Mesenchymal stem cell (in vitro differentiated cells and primary cell): ENCODE data around the gene ZDHHC13.

ENCODE experiments used
- DNase-seq: peaks from one replicate; pipeline ENCODE4 v3.0.0-alpha.2; 2013
- H2AFZ ChIP-seq: one replicate; pipeline ENCODE4 v1.6.1; 2013; ENCODE audit warnings: low read depth, mild to moderate bottlenecking, control low read depth, inconsistent platforms, low read length, moderate library complexity
- H2AK5ac ChIP-seq: 2 replicates; pipeline ENCODE4 v1.6.1; 2013; ENCODE audit warnings: low read length, moderate library complexity, mild to moderate bottlenecking, inconsistent platforms; ENCODE audit not compliant: severe bottlenecking
- H2BK120ac ChIP-seq: one replicate; pipeline ENCODE4 v1.6.1; 2013; ENCODE audit warnings: low read depth, mild to moderate bottlenecking, inconsistent platforms, low read length, moderate library complexity
- H2BK12ac ChIP-seq, 2 experiments: one replicate each; pipeline ENCODE4 v1.6.1; 2013; ENCODE audit warnings: inconsistent platforms in 2 of 2, low read length in 2 of 2, mild to moderate bottlenecking in 2 of 2, moderate library complexity in 2 of 2, control low read depth in 1 of 2
- H2BK15ac ChIP-seq: one replicate; pipeline ENCODE4 v1.6.1; 2013; ENCODE audit warnings: mild to moderate bottlenecking, low read depth, inconsistent platforms; ENCODE audit not compliant: poor library complexity, severe bottlenecking
- H2BK5ac ChIP-seq: 2 replicates; pipeline ENCODE4 v1.6.1; 2013; ENCODE audit warnings: low read depth, mild to moderate bottlenecking, low read length, control low read depth, inconsistent platforms; ENCODE audit not compliant: poor library complexity, severe bottlenecking
- H3K14ac ChIP-seq, 2 experiments: one replicate each; pipeline ENCODE4 v1.6.1; 2013; ENCODE audit warnings: inconsistent platforms in 2 of 2, low read length in 2 of 2, control low read depth in 1 of 2, mild to moderate bottlenecking in 1 of 2, moderate library complexity in 1 of 2
- H3K18ac ChIP-seq, 2 experiments: one replicate each; pipeline ENCODE4 v1.6.1; 2013; ENCODE audit warnings: inconsistent platforms in 2 of 2, low read length in 2 of 2, control low read depth in 1 of 2, low read depth in 1 of 2, mild to moderate bottlenecking in 1 of 2
- H3K23ac ChIP-seq, 2 experiments: one replicate each; pipeline ENCODE4 v1.6.1; 2013; ENCODE audit warnings: inconsistent platforms in 2 of 2, low read length in 2 of 2, mild to moderate bottlenecking in 2 of 2, moderate library complexity in 2 of 2, control low read depth in 1 of 2
- H3K27ac ChIP-seq: 2 replicates; pipeline ENCODE4 v1.5.1; 2013; ENCODE audit warnings: mild to moderate bottlenecking, moderate library complexity, low read length, control low read depth, inconsistent platforms; ENCODE audit not compliant: poor library complexity, severe bottlenecking
- H3K27me3 ChIP-seq, 2 experiments: 2 replicates each; pipeline versions ENCODE4 v1.6.1 to v1.7.0; 2013; ENCODE audit warnings: low read length in 2 of 2, mild to moderate bottlenecking in 2 of 2, moderate library complexity in 2 of 2, control low read depth in 1 of 2, inconsistent platforms in 1 of 2; ENCODE audit not compliant: control insufficient read depth in 1 of 2, insufficient read depth in 1 of 2
- H3K36me3 ChIP-seq, 2 experiments: 2 replicates each; pipeline versions ENCODE4 v1.6.1 to v1.7.0; 2013; ENCODE audit warnings: low read length in 2 of 2, control low read depth in 1 of 2, inconsistent platforms in 1 of 2, low read depth in 1 of 2, mild to moderate bottlenecking in 1 of 2; ENCODE audit not compliant: insufficient read depth in 2 of 2, control insufficient read depth in 1 of 2
- H3K4ac ChIP-seq, 2 experiments: one replicate each; pipeline ENCODE4 v1.6.1; 2013; ENCODE audit warnings: inconsistent platforms in 2 of 2, low read length in 2 of 2, mild to moderate bottlenecking in 2 of 2, moderate library complexity in 2 of 2, control low read depth in 1 of 2, low read depth in 1 of 2
- H3K4me1 ChIP-seq: 2 replicates; pipeline ENCODE4 v1.6.1; 2013; ENCODE audit warnings: low read depth, low read length, control low read depth; ENCODE audit not compliant: control insufficient read depth, insufficient read depth
- H3K4me2 ChIP-seq: 2 replicates; pipeline ENCODE4 v1.6.1; 2013; ENCODE audit warnings: low read length, mild to moderate bottlenecking, inconsistent platforms; ENCODE audit not compliant: poor library complexity, severe bottlenecking
- H3K4me3 ChIP-seq, 2 experiments: 2 replicates each; pipeline versions ENCODE4 v1.5.1 to v1.7.0; 2013; ENCODE audit warnings: low read length in 2 of 2, mild to moderate bottlenecking in 2 of 2, control low read depth in 1 of 2, low read depth in 1 of 2; ENCODE audit not compliant: insufficient read depth in 1 of 2
- H3K79me1 ChIP-seq: replicated peaks from 2 replicates; pipeline ENCODE4 v1.6.1; 2013; ENCODE audit warnings: mild to moderate bottlenecking, control low read depth, low read length, inconsistent platforms; ENCODE audit not compliant: poor library complexity, severe bottlenecking
- H3K9ac ChIP-seq: 2 replicates; pipeline ENCODE4 v1.7.0; 2013; ENCODE audit warnings: mild to moderate bottlenecking, low read length, moderate library complexity
- H3K9me3 ChIP-seq: 2 replicates; pipeline ENCODE4 v1.7.0; 2013; ENCODE audit warnings: mild to moderate bottlenecking, low read length; ENCODE audit not compliant: control insufficient read depth
- H4K8ac ChIP-seq: one replicate; pipeline ENCODE4 v1.6.1; 2013; ENCODE audit warnings: inconsistent platforms, mild to moderate bottlenecking, low read length, moderate library complexity
- H4K91ac ChIP-seq: one replicate; pipeline ENCODE4 v1.6.1; 2013; ENCODE audit warnings: mild to moderate bottlenecking, low read length, inconsistent platforms
- WGBS: methylation state at CpG from one replicate; pipeline ENCODE4 v1.1.7; 2013; ENCODE audit warnings: mixed read lengths; 5-methylcytosine and 5-hydroxymethylcytosine counted together

Gene ZDHHC13

GRCh38 chr11:19105011-19105410, 12.0 kb upstream of the ZDHHC13 start:
- Histone ChIP-seq H3K79me1 (no peaks in the 10 kb centered on the region), H3K27me3 (peaks cover 34 to 86% of the 10 kb centered on the region in 2 experiments), H3K23ac (no peak overlapping the region), H3K36me3 (no peaks in the 10 kb centered on the region), H4K8ac (no peak overlapping the region), H3K27ac (no peak overlapping the region), H2BK15ac (no peak overlapping the region), H2BK120ac (no peak overlapping the region), H3K18ac (no peak overlapping the region), H3K4me1 (peaks cover 2% of the 10 kb centered on the region), H3K4me3 (no peak overlapping the region), H3K9me3 (peaks cover 7% of the 10 kb centered on the region), H3K9ac (no peak overlapping the region), H3K4me2 (no peak overlapping the region), H2BK5ac (no peak overlapping the region), H2BK12ac (no peak overlapping the region), H4K91ac (no peak overlapping the region), H2AK5ac (no peak overlapping the region), H3K14ac (no peak overlapping the region), H2AFZ (no peak overlapping the region), H3K4ac (no peak overlapping the region)
- no peak for DNase-seq
- WGBS = 92% methylated on average over 1 of the region's 1 CpG

- no peak overlapping the region for H3K4me3 ChIP-seq
- H4K91ac ChIP-seq = no peak overlapping the region
- peaks cover 2% of the 10 kb centered on the region for H3K4me1 ChIP-seq
- no peaks in the 10 kb centered on the region for H3K9me3 ChIP-seq
- no peak overlapping the region for H2BK12ac ChIP-seq
- no peak overlapping the region for H2BK120ac ChIP-seq
- H3K4me2 ChIP-seq = no peak overlapping the region
- no peak overlapping the region for H3K4ac ChIP-seq
- H3K79me1 ChIP-seq = no peaks in the 10 kb centered on the region
- H2BK15ac ChIP-seq = no peak overlapping the region
- no peak overlapping the region for H3K23ac ChIP-seq
- no peak overlapping the region for H3K9ac ChIP-seq
- H3K18ac ChIP-seq = no peak overlapping the region
- no peak overlapping the region for H3K27ac ChIP-seq
- 100% methylated on average over 1 of the region's 1 CpG for WGBS
- no peak overlapping the region for H2BK5ac ChIP-seq
- H3K14ac ChIP-seq = no peak overlapping the region
- H4K8ac ChIP-seq = no peak overlapping the region
- no peaks in the 10 kb centered on the region for H3K36me3 ChIP-seq
- H2AK5ac ChIP-seq = no peak overlapping the region
- DNase-seq = no peak
- no peak overlapping the region for H2AFZ ChIP-seq
- peaks cover 41 to 80% of the 10 kb centered on the region in 2 experiments for H3K27me3 ChIP-seq
Measured at GRCh38 chr11:19107125-19107524, 9.8 kb upstream of the ZDHHC13 start.

GRCh38 chr11:19110295-19110694, 6.7 kb upstream of the ZDHHC13 start:
- Histone ChIP-seq H3K36me3 (no peaks in the 10 kb centered on the region), H3K9me3 (no peaks in the 10 kb centered on the region), H2BK12ac (no peak overlapping the region), H3K4me1 (no peaks in the 10 kb centered on the region), H3K9ac (no peak overlapping the region), H3K4ac (no peak overlapping the region), H2AFZ (no peak overlapping the region), H2BK5ac (no peak overlapping the region), H3K79me1 (no peaks in the 10 kb centered on the region), H2BK120ac (no peak overlapping the region), H3K4me2 (no peak overlapping the region), H3K27me3 (peaks cover 43 to 70% of the 10 kb centered on the region in 2 experiments), H3K23ac (no peak overlapping the region), H3K14ac (no peak overlapping the region), H2BK15ac (no peak overlapping the region), H3K18ac (no peak overlapping the region), H3K4me3 (no peak overlapping the region), H3K27ac (no peak overlapping the region), H4K8ac (no peak overlapping the region), H4K91ac (no peak overlapping the region), H2AK5ac (no peak overlapping the region)
- DNase-seq = no peak
- 98% methylated on average over 2 of the region's 3 CpGs for WGBS

- Histone ChIP-seq H3K23ac (no peak overlapping the region), H3K79me1 (no peaks in the 10 kb centered on the region), H3K9me3 (no peaks in the 10 kb centered on the region), H2AK5ac (no peak overlapping the region), H4K8ac (no peak overlapping the region), H2BK120ac (no peak overlapping the region), H4K91ac (no peak overlapping the region), H3K27me3 (peaks cover 36 to 61% of the 10 kb centered on the region in 2 experiments), H3K4me2 (no peak overlapping the region), H2BK15ac (no peak overlapping the region), H3K4me1 (peaks cover 1% of the 10 kb centered on the region), H2BK5ac (no peak overlapping the region), H2AFZ (no peak overlapping the region), H3K36me3 (no peaks in the 10 kb centered on the region), H3K9ac (no peak overlapping the region), H3K4ac (no peak overlapping the region), H3K14ac (no peak overlapping the region), H3K4me3 (no peak overlapping the region), H2BK12ac (no peak overlapping the region), H3K18ac (no peak overlapping the region), H3K27ac (no peak overlapping the region)
- no peak for DNase-seq
Measured at GRCh38 chr11:19111809-19112208, 5.2 kb upstream of the ZDHHC13 start.
